K562 treated with DMSO at 1 percent for 4 hours (cell line): ENCODE results near the gene SF3B2. TPM values are rescaled to one million over a fixed set of nuclear protein-coding genes. Genes with fewer than 3 reads are reported as not detected.

ENCODE experiments used
- total RNA-seq: library from RNA; unstranded; fragments of 300-600 nt; gene quantifications from 2 replicates; pipeline ENCODE4 v1.2.3, GENCODE V29; 2022; ENCODE audit not compliant: insufficient read depth

Gene SF3B2
- total RNA-seq = 197 and 236 TPM in 2 replicates

GRCh38 chr11:66051766-66052663 lies at the start of gene SF3B2:
Gene SF3B2 (plus strand): TSS chr11:66052364. CDS start chr11:66052385, 21 bp downstream.

GRCh38 chr11:66011785-66012303 lies 40.3 kb upstream of the SF3B2 start, which contains the start of gene CST6:
Gene CST6 (plus strand): TSS chr11:66012008. CDS start chr11:66012045, 37 bp downstream.

GRCh38 chr11:66026017-66026529 lies 26.1 kb upstream of the SF3B2 start, which contains the start of gene CATSPER1:
Gene CATSPER1 (minus strand): TSS chr11:66026479. CDS start chr11:66026379, 100 bp downstream.

GRCh38 chr11:66048547-66049323 lies 3.4 kb upstream of the SF3B2 start, which contains the start of gene GAL3ST3:
Gene GAL3ST3 (minus strand): TSS chr11:66049161. CDS start chr11:66045415, 3,746 bp downstream.

GRCh38 chr11:66069715-66070603 lies 17.8 kb downstream of the SF3B2 start, which contains the start of gene PACS1:
Gene PACS1 (plus strand): TSS chr11:66070272. CDS start chr11:66070487, 215 bp downstream.

Other genes starting within 250 kb of the SF3B2 start
- not detected in 2 replicates for gene SNX32, start 218.4 kb upstream of the SF3B2 start, total RNA-seq
- 715 and 721 TPM in 2 replicates for gene CFL1, start 194.2 kb upstream of the SF3B2 start, total RNA-seq
- 69.2 and 73.6 TPM in 2 replicates for gene MUS81, start 191.9 kb upstream of the SF3B2 start, total RNA-seq
- gene EFEMP2, start 179.6 kb upstream of the SF3B2 start, total RNA-seq = 2.3 TPM in 1 of 2 replicates, not detected in the other
- not detected in 2 replicates for gene CTSW, start 172.5 kb upstream of the SF3B2 start, total RNA-seq
- gene FIBP, start 163.9 kb upstream of the SF3B2 start, total RNA-seq = 49.6 and 55.0 TPM in 2 replicates
- 36.9 and 41.3 TPM in 2 replicates for gene CCDC85B, start 161.7 kb upstream of the SF3B2 start, total RNA-seq
- 4.6 and 7.2 TPM in 2 replicates for gene FOSL1, start 152.0 kb upstream of the SF3B2 start, total RNA-seq
- 50.5 and 55.0 TPM in 2 replicates for gene C11orf68, start 133.3 kb upstream of the SF3B2 start, total RNA-seq
- gene DRAP1, start 132.9 kb upstream of the SF3B2 start, total RNA-seq = 133 and 159 TPM in 2 replicates
- gene TSGA10IP, start 106.9 kb upstream of the SF3B2 start, total RNA-seq = not detected in 2 replicates
- gene SART1, start 90.6 kb upstream of the SF3B2 start, total RNA-seq = 64.4 and 73.6 TPM in 2 replicates
- 33.9 and 39.2 TPM in 2 replicates for gene EIF1AD, start 50.2 kb upstream of the SF3B2 start, total RNA-seq
- 201 and 212 TPM in 2 replicates for gene BANF1, start 49.9 kb upstream of the SF3B2 start, total RNA-seq
- gene CST6, start 40.4 kb upstream of the SF3B2 start, total RNA-seq = not detected in 2 replicates
- not detected in 2 replicates for gene CATSPER1, start 25.9 kb upstream of the SF3B2 start, total RNA-seq
- not detected in 2 replicates for gene GAL3ST3, start 3.2 kb upstream of the SF3B2 start, total RNA-seq
- 26.7 and 27.9 TPM in 2 replicates for gene PACS1, start 17.9 kb downstream of the SF3B2 start, total RNA-seq
- 33.3 and 34.0 TPM in 2 replicates for gene KLC2, start 205.3 kb downstream of the SF3B2 start, total RNA-seq
- 156 and 172 TPM in 2 replicates for gene RAB1B, start 216.3 kb downstream of the SF3B2 start, total RNA-seq
- 0.52 TPM in 1 of 2 replicates, not detected in the other for gene CNIH2, start 225.8 kb downstream of the SF3B2 start, total RNA-seq
- 111 and 122 TPM in 2 replicates for gene YIF1A, start 236.8 kb downstream of the SF3B2 start, total RNA-seq
- not detected in 2 replicates for gene TMEM151A, start 239.5 kb downstream of the SF3B2 start, total RNA-seq